Prostate gland (tissue), 2 donors: ENCODE measurements around the gene COMMD4.

Experiments used
- CTCF ChIP-seq, 4 experiments: fragments of 200-600 bp in 2 of 4; fragments of 450-650 bp in 2 of 4; sonication (generic) in 2 of 4; IDR thresholded peaks; 1 replicate in 3 of 4; 2 replicates in 1 of 4; pipeline ENCODE4 v1.5.1; 2016 to 2019; ENCODE audit warnings: antibody characterized with exemption in 4 of 4, mild to moderate bottlenecking in 2 of 4, moderate library complexity in 2 of 4
- POLR2AphosphoS5 ChIP-seq: sonication (generic); formaldehyde crosslinking; IDR thresholded peaks from one replicate; pipeline ENCODE4 v1.6.1; 2017; ENCODE audit warnings: antibody characterized with exemption

- TF ChIP-seq CTCF (IDR thresholded peaks at IDR 0.05), result no peak
- no peak for TF ChIP-seq POLR2AphosphoS5
These were observed 26.3 kb downstream of the COMMD4 start for GRCh38 chr15:75361989-75362641.
